Transverse colon (tissue), 3 donors: ENCODE data around the gene RPL23.

Experiments
- CTCF ChIP-seq, 5 experiments: fragments of 200-600 bp in 3 of 5; fragments of 450-650 bp in 2 of 5; sonication (generic) in 3 of 5; IDR thresholded peaks; 1 replicate in 2 of 5; 2 replicates in 3 of 5; pipeline ENCODE4 v1.5.1; 2016 to 2017; ENCODE audit warnings: antibody characterized with exemption in 5 of 5, inconsistent platforms in 3 of 5, mild to moderate bottlenecking in 2 of 5, moderate library complexity in 1 of 5
- EP300 ChIP-seq: sonication (generic); formaldehyde crosslinking; IDR thresholded peaks from one replicate; pipeline ENCODE4 v1.6.1; 2017; ENCODE audit warnings: antibody characterized with exemption, low read depth
- POLR2A ChIP-seq: fragments of 450-650 bp; IDR thresholded peaks from one replicate; pipeline ENCODE4 v1.6.1; 2016; ENCODE audit warnings: antibody characterized with exemption, mild to moderate bottlenecking, moderate library complexity

- TF ChIP-seq CTCF (IDR thresholded peaks at IDR 0.05), result no peak
- TF ChIP-seq POLR2A, result no peak
- no peak for TF ChIP-seq EP300
Measured at GRCh38 chr17:38873640-38874380, 20.3 kb upstream of the RPL23 start.
